ACHN (cell line): Measurements from ENCODE around the gene PITPNC1.
"Not testable (repeated sequence)": the region's sequence is repeated elsewhere in the genome, so short reads cannot be mapped to it uniquely, and the experiment has no call there.

Experiments
- DNase-seq: peaks from one replicate; pipeline ENCODE4 v3.0.0-alpha.2; 2015
- in situ Hi-C: cut with HindIII; loops from 2 replicates; pipeline ENCODE4 v1.10.0; 2017; ENCODE audit warnings: low sequenced_read_pairs, low pct_ligation_motif_present, low pct_unique_long_range_greater_than_20kb

The PITPNC1 gene

GRCh38 chr17:67365738-67366192 is 11.3 kb upstream of the PITPNC1 start:
- in situ Hi-C loops, result no loop called here
- peak; percentile 55 for DNase-seq

GRCh38 chr17:67366193-67367157 is 10.6 kb upstream of the PITPNC1 start, which contains the start of gene PSMD12:
PSMD12 (minus strand) TSS chr17:67366577; CDS start chr17:67366519, 58 bp downstream.
- DNase-seq, result peak; percentile 88
- in situ Hi-C loops, result no loop called here

- in situ Hi-C loops, result no loop called here
- no peak for DNase-seq
Measured at GRCh38 chr17:67369676-67370075, 7.4 kb upstream of the PITPNC1 start.

GRCh38 chr17:67372751-67373150 is 4.3 kb upstream of the PITPNC1 start:
- in situ Hi-C loops, result no loop called here
- DNase-seq, result no peak

- DNase-seq, result peak; percentile 80
- in situ Hi-C loops, result no loop called here
Measured at GRCh38 chr17:67374329-67375053, 2.6 kb upstream of the PITPNC1 start.

GRCh38 chr17:67375054-67375427 is 2.0 kb upstream of the PITPNC1 start:
- in situ Hi-C loops, result no loop called here
- no peak for DNase-seq

GRCh38 chr17:67375716-67376115 is 1.4 kb upstream of the PITPNC1 start:
- in situ Hi-C loops, result no loop called here
- no peak for DNase-seq

- in situ Hi-C loops, result no loop called here
- DNase-seq, result no peak
Measured at GRCh38 chr17:67376415-67376736, 705 bp upstream of the PITPNC1 start.

GRCh38 chr17:67377488-67378453 is 690 bp downstream of the PITPNC1 start:
- in situ Hi-C loops, result no loop called here
- peak; percentile 33 for DNase-seq

GRCh38 chr17:67378454-67379250 is 1.6 kb downstream of the PITPNC1 start:
- DNase-seq, result peak; percentile 73
- in situ Hi-C loops, result no loop called here

GRCh38 chr17:67379251-67379630 is 2.2 kb downstream of the PITPNC1 start:
- in situ Hi-C loops, result no loop called here
- no peak for DNase-seq

GRCh38 chr17:67381929-67382257 is 4.8 kb downstream of the PITPNC1 start:
- DNase-seq, result no peak
- in situ Hi-C loops, result no loop called here

GRCh38 chr17:67385122-67385988 is 8.3 kb downstream of the PITPNC1 start:
- in situ Hi-C loops, result no loop called here
- DNase-seq, result no peak

- peak; percentile 63 for DNase-seq
- in situ Hi-C loops, result no loop called here
Measured at GRCh38 chr17:67386965-67387551, 10.0 kb downstream of the PITPNC1 start.

GRCh38 chr17:67388536-67388935 is 11.5 kb downstream of the PITPNC1 start:
- DNase-seq, in situ Hi-C loops: not testable (repeated sequence)

- no peak for DNase-seq
- in situ Hi-C loops, result no loop called here
Measured at GRCh38 chr17:67388986-67389385, 11.9 kb downstream of the PITPNC1 start.
